ENCODE data around the gene PLEKHG1.

DNA sequence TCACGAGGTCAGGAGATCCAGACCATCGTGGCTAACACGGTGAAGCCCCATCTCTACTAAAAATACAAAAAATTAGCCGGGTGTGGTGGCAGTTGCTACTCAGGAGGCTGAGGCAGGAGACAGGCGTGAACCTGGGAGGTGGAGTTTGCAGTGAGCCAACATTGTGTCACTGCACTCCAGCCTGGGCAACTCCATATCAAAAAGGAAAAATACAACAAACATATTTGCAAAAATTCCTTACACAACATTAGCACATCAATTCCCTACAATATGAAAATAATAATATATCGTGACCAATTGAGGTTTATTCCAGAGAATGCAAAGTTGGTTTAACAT lies 38.8 kb upstream of the PLEKHG1 start:
- TF ChIP-seq CTCF (IDR thresholded peaks at IDR 0.05) (no peak), EZH2 (IDR thresholded peaks at IDR 0.05; ENCODE audit: borderline replicate concordance, insufficient read depth, low read depth, low read length, poor library complexity, severe bottlenecking) (no peak)
